BLaER1 (cell line): ENCODE results near the gene ATOH8.

ENCODE experiments used
- H3K27ac ChIP-seq: shearing (Covaris generic); formaldehyde crosslinking; 2 replicates; pipeline ENCODE4 v1.8.1; 2022
- H3K27me3 ChIP-seq: shearing (Covaris generic); formaldehyde crosslinking; 2 replicates; pipeline ENCODE4 v1.8.1; 2022
- H3K36me3 ChIP-seq: shearing (Covaris generic); formaldehyde crosslinking; 2 replicates; pipeline ENCODE4 v1.8.1; 2022
- H3K4me1 ChIP-seq: shearing (Covaris generic); formaldehyde crosslinking; 2 replicates; pipeline ENCODE4 v1.8.1; 2022
- H3K4me2 ChIP-seq: shearing (Covaris generic); formaldehyde crosslinking; 2 replicates; pipeline ENCODE4 v1.8.1; 2022
- H3K4me3 ChIP-seq: shearing (Covaris generic); formaldehyde crosslinking; 2 replicates; pipeline ENCODE4 v1.8.1; 2022
- H3K9ac ChIP-seq: shearing (Covaris generic); formaldehyde crosslinking; 2 replicates; pipeline ENCODE4 v1.8.1; 2022
- H3K9me3 ChIP-seq: shearing (Covaris generic); formaldehyde crosslinking; 2 replicates; pipeline ENCODE4 v1.8.1; 2022
- H4K20me1 ChIP-seq: shearing (Covaris generic); formaldehyde crosslinking; 2 replicates; pipeline ENCODE4 v1.8.1; 2022
- Cebpa-rat ChIP-seq: shearing (Covaris generic); IDR thresholded peaks from 2 replicates; pipeline ENCODE4 v1.8.1; 2022

The ATOH8 gene

DNA sequence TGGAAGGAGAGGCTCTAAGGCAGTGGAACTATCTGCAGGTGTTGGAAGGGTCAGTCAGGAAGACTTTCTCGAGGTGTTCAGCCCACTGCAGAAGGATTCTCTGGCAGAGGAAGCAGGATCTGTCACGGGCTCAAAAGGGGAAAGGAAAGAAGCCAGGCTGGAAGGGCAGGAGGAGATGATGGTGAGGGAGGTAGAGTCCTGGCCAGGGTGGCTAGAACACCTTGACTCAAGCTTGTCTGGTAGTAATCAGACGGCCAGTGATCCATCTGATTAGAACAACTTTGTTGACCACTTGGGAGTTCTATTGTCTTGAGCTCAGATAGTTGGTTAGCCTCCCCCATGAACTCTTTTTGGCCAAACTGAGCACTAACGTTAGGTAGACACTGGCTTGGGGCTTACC lies 9.7 kb upstream of the ATOH8 start:
- TF ChIP-seq Cebpa-rat = no peak
- no peak overlapping the region for H3K4me3 ChIP-seq
- H3K9ac ChIP-seq = no peak overlapping the region
- H3K9me3 ChIP-seq = no peaks in the 10 kb centered on the region
- H3K36me3 ChIP-seq = no peaks in the 10 kb centered on the region
- H3K4me2 ChIP-seq = peak overlapping the region; percentile 87; the same call in 1 of the 2 replicates
- peaks cover 75% of the 10 kb centered on the region for H3K4me1 ChIP-seq
- H3K27ac ChIP-seq = no peak overlapping the region
- H4K20me1 ChIP-seq = no peaks in the 10 kb centered on the region
- H3K27me3 ChIP-seq = 0 out of 2 replicates have a peak, but pooled peaks cover 4% of the 10 kb centered on the region

DNA sequence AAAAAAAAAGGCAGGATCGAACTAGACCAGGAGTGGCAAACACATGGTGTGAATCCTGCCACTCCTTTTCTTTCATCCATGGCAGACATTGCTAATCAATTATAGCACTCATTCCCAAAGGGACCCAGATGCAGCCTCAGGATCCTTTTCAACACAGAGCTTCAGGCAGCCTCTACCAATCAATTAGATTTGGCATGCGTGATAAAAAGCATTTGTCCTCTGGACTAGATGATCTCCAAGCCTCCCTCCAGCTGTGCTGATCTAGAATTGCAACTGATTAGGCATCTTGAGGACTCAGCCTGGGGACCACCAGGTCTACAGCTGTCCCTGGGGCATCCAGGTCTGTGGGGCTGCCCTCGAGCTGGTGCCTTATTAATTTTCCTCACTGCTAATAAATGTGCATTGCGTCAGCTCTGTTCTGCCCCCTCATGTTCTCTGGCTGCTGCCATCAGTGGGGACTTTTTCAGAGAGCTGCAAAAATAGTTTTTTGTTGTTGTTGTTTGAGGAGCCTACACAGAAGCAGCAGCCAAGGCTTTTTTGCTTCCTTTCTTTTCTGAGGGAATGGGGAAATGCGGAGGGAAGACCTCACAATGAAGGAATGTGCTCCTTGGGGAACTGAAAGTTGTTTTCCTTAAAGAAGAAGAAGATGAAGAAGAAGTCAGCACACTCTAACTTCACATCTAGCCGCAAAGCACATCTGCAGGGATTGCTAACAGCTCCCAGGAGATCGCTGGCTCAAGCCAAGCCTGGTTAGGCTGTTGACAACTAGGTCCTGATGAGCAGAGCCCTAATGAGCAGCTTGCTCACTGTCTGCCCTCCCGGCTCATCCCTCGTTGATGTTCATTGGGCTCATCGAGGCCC lies 8.8 kb upstream of the ATOH8 start:
- peaks cover 79% of the 10 kb centered on the region for H3K4me1 ChIP-seq
- H3K27ac ChIP-seq = no peak overlapping the region
- H3K4me2 ChIP-seq = peak overlapping the region; percentile 87
- peak overlapping the region; percentile 21; the same call in 1 of the 2 replicates for H3K9ac ChIP-seq
- H3K4me3 ChIP-seq = 0 out of 2 replicates have a peak overlapping the region, but pooled peaks have one; percentile 37
- H3K27me3 ChIP-seq = 0 out of 2 replicates have a peak, but pooled peaks cover 9% of the 10 kb centered on the region
- H3K36me3 ChIP-seq = no peaks in the 10 kb centered on the region
- no peaks in the 10 kb centered on the region for H3K9me3 ChIP-seq
- no peak for TF ChIP-seq Cebpa-rat
- no peaks in the 10 kb centered on the region for H4K20me1 ChIP-seq

DNA sequence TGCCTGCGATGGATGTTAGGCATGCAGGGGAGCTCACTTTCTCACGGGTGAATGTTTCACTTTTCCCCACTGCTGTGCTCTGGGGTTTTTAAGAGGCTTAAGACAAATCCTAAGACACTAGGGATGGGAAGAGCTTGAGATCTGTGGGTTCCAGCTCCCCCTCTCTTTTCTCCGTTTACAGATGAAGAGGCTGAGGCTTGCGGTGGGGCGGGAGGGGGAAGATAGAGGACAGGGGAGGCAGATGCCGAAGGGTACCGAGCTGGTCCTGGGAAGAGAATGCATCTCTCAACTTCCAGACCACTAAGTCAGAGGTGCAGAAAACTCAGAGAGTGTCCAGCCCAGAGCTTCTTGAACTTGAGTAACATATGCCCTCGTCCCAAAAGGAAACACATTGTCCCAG lies 8.2 kb upstream of the ATOH8 start:
- 0 out of 2 replicates have a peak overlapping the region, but pooled peaks have one; percentile 37 for H3K4me3 ChIP-seq
- H4K20me1 ChIP-seq = no peaks in the 10 kb centered on the region
- peaks cover 12% of the 10 kb centered on the region; the same call in 1 of the 2 replicates for H3K27me3 ChIP-seq
- H3K27ac ChIP-seq = no peak overlapping the region
- H3K9ac ChIP-seq = no peak overlapping the region; the same call in 1 of the 2 replicates
- no peaks in the 10 kb centered on the region for H3K9me3 ChIP-seq
- H3K36me3 ChIP-seq = no peaks in the 10 kb centered on the region
- H3K4me2 ChIP-seq = peak overlapping the region; percentile 87
- TF ChIP-seq Cebpa-rat = no peak
- H3K4me1 ChIP-seq = peaks cover 79% of the 10 kb centered on the region

DNA sequence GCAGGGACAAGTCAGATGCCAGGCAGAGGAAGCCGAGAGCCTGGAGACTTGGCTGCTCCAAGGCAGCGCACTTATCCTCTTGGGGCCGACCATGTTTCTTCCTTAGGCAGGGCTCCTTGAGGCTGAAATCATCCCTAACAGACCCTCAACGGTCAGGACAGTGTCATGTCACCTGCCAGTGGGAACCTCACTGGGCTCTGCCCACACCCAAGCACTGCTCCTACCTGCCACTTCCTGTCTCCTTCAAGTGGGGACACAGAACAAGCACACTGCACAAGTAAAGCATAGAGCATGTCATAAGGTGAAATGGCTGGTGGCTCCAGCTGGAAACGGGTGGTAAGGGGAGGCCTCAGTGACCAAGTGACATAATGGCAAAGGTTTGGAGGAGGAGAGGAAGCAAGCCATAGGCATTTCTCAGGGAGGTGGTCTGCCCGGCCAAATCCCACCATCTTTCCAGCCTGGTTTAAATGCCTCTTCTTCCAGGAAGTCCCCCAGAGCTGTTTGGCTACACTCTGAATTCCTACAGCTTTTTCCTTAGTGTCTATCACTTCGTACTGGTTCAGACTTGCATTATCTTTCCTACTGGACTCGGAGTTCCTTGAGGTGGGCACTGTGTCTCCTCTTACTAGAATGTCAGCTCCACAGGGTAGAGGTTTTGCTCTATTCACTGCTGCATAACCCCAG lies 7.3 kb upstream of the ATOH8 start:
- Histone ChIP-seq H3K9ac (no peak overlapping the region), H4K20me1 (peaks cover 8% of the 10 kb centered on the region; the same call in 1 of the 2 replicates), H3K4me2 (peak overlapping the region; percentile 87), H3K9me3 (no peaks in the 10 kb centered on the region), H3K4me1 (peaks cover 79% of the 10 kb centered on the region), H3K4me3 (no peak overlapping the region), H3K36me3 (no peaks in the 10 kb centered on the region), H3K27me3 (peaks cover 20% of the 10 kb centered on the region), H3K27ac (no peak overlapping the region)
- no peak for TF ChIP-seq Cebpa-rat

DNA sequence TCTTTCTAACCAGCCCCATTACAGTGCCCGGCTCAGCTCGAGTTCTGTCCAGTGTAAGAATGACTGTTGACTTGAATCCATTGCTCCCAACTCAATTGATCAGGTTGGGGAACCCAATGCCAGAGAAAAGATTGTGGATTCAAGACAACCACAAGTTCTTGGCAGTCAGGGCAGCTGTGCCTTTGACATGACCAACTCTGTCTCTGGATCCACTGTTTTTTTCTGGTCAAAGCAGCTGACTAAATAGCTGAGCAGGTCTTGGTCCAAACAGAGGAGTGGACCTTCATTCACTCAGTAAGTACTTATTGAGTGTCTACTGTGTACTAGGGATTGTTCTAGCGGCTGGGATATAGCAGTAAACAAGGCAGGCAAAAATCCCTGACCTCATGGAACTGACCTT lies 6.3 kb upstream of the ATOH8 start:
- Histone ChIP-seq H3K4me2 (peak overlapping the region; percentile 87; the same call in 1 of the 2 replicates), H3K36me3 (no peaks in the 10 kb centered on the region), H3K4me3 (no peak overlapping the region), H4K20me1 (peaks cover 15% of the 10 kb centered on the region; the same call in 1 of the 2 replicates), H3K9ac (no peak overlapping the region), H3K9me3 (no peaks in the 10 kb centered on the region), H3K27ac (no peak overlapping the region), H3K27me3 (peaks cover 30% of the 10 kb centered on the region), H3K4me1 (peaks cover 71% of the 10 kb centered on the region)
- no peak for TF ChIP-seq Cebpa-rat

DNA sequence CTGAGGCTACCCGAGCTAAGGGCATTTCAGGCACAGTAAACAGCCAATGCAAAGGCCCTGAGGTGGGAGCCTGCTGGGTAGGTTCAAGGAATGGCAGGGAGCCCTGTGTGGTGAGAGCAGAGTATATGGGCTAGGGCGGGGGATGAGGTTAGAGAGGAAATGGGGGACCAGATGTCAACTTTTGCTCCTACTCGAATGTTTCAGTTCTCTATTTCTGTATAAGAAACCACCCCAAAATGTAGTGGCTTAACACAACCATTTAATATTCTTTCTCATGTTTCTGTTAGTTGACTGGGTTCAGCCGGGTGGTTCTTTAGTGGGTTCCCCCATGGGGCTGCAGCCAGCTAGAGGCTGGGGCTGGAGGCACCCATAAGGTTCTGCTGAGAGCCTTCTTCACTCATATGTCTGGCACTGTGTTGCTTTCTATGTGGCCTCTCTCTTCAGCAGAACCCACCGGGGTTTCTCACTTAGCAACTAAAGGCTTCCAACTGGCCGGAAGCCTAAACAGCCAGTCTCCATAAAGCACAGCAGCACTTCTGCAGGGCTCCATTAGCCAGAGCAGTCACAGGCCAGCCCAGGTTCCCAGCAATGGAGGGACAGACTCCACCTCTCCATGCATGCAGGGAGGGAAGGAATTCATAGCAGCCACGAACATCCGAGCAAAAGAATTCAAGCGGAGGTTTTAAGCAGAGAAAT lies 5.6 kb upstream of the ATOH8 start:
- no peak for TF ChIP-seq Cebpa-rat
- Histone ChIP-seq H3K9me3 (no peaks in the 10 kb centered on the region), H3K27ac (no peak overlapping the region), H4K20me1 (peaks cover 23% of the 10 kb centered on the region; the same call in 1 of the 2 replicates), H3K4me3 (no peak overlapping the region), H3K27me3 (peaks cover 38% of the 10 kb centered on the region), H3K4me2 (peak overlapping the region; percentile 87), H3K36me3 (no peaks in the 10 kb centered on the region), H3K4me1 (peaks cover 64% of the 10 kb centered on the region), H3K9ac (no peak overlapping the region)

DNA sequence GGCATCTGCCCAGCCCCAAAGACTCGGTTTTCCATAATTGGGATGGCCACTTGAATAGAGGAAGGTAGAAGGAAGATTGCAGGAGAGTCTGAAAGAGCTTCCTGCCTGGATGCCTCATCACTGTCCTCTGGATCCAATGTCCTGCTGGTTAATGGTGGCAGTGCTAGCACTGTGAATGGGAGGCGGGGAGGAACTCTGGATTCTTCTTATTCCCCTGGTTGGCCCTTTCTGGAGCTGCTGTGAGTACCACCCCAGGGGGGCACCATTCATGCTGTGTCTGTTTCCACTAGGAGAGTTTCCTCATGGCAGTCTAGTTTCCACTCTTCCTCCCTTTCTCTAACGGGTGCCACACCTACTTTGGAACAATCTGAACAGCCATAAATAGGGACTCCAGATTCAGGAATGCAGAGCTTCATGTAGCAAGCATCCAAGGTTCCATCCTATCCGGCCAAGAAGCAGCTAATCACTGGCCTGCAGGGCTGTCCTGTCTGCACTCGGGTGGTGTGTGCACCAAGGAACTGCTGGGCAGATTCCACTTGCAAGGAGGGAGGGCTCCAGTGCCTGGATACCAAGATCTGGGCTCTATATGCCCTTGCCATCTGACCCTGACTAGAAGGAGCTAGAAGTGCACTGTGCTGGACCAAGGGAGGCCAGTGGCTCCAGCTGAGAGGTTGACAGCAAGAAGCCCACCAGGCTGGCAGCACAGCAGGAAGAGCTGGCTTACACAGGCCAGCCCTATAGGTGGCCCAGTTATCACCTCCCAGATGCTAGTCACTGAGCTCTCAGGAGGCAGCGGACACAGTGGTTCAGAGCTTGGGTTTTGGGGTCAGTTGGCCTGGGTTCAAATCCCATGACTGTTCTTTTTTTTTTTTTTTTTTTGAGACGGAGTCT lies 4.6 kb upstream of the ATOH8 start:
- no peak for TF ChIP-seq Cebpa-rat
- H3K9ac ChIP-seq = no peak overlapping the region
- no peak overlapping the region for H3K27ac ChIP-seq
- peaks cover 59% of the 10 kb centered on the region for H3K4me1 ChIP-seq
- H3K27me3 ChIP-seq = peaks cover 48% of the 10 kb centered on the region
- no peaks in the 10 kb centered on the region for H3K9me3 ChIP-seq
- H3K4me2 ChIP-seq = peak overlapping the region; percentile 87
- H4K20me1 ChIP-seq = peaks cover 28% of the 10 kb centered on the region
- no peaks in the 10 kb centered on the region for H3K36me3 ChIP-seq
- no peak overlapping the region for H3K4me3 ChIP-seq

DNA sequence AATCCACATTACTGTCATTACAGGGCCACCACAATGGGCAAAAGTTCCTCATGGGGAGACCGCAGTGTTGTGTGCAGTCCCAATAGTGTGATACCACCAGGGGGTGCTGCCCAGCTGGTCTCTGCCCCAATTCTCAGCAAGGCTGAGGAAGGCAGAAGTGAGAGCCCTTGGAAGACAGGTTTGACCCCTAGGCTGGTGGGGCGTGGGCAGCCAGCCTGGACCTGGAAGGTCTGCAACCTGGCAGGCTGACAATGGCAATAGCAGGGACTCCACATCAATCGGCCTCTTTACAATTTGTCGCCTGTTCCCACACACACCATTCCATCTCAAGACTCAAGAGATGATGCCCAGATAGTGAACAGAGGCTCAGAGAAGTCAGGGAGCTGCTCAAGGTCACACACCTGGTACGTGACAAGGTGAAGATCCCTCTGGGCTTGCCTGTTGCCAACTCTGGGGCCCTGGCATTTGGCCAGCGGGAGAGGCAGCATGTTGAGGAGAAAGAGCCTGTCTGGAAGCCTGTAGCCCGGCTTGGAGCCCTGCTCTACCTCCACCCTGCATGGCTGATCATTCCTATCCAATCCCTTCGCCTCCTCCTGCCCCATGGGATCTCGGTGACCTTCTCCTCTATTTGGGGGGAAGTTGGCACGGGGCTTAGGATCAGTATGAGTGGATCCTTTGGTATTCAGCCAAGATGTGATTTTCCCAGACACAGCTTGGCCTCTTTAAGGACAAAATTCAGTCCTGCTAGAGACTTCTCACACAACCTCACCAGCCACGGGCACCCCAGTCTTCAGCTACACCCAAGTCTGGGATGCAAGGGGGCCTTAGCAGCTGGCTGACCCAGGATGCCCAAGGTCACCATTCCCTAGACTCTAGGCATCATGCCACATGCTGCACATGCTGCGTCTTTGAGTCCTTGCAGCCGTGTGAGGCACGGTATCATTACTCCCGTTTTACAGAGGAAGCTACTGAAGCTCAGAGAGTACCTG lies 2.9 kb upstream of the ATOH8 start:
- no peak overlapping the region for H3K4me2 ChIP-seq
- no peak overlapping the region for H3K4me3 ChIP-seq
- H3K27ac ChIP-seq = no peak overlapping the region
- H4K20me1 ChIP-seq = peaks cover 43% of the 10 kb centered on the region
- H3K36me3 ChIP-seq = no peaks in the 10 kb centered on the region
- H3K4me1 ChIP-seq = peaks cover 58% of the 10 kb centered on the region
- no peak for TF ChIP-seq Cebpa-rat
- H3K27me3 ChIP-seq = peaks cover 65% of the 10 kb centered on the region
- no peak overlapping the region for H3K9ac ChIP-seq
- H3K9me3 ChIP-seq = no peaks in the 10 kb centered on the region
